ENCODE data around the gene C10orf95. TPM values are rescaled to one million over a fixed set of nuclear protein-coding genes. Genes with fewer than 3 reads are reported as not detected.

C10orf95 gene
- total RNA-seq, 1 donor from 2014 or later = not detected

DNA sequence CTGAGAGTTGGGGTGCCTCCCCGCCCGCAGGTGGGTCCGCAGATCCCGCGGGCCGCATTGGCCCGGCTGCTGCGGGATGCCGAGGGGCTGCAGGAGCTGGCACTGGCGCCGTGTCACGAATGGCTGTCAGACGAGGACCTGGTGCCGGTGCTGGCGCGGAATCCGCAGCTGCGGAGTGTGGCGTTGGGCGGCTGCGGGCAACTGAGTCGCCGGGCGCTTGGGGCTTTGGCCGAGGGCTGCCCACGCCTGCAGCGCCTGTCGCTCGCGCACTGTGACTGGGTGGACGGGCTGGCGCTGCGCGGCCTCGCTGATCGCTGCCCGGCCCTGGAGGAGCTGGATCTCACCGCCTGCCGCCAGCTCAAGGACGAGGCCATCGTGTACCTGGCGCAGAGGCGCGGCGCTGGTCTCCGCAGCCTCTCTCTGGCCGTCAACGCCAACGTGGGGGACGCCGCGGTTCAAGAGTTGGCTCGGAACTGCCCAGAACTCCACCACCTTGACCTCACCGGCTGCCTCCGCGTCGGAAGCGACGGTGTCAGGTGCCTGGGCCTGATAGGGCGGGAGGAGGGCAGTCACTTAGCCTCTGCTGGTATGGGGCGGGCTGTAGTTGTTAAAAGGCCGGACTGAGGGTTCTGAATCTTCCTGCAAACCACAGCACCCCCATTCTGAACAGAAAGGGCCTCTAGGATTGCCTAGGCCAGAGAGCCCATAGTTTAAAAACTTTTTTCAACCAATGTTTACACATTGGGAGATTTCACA lies 29.4 kb downstream of the C10orf95 start:
- intact Hi-C loops (cut with DNase I) = no loop called here
- DNase-seq (peak; percentile 60), ATAC-seq (ENCODE audit: poor library complexity) (peak; percentile 18)

DNA sequence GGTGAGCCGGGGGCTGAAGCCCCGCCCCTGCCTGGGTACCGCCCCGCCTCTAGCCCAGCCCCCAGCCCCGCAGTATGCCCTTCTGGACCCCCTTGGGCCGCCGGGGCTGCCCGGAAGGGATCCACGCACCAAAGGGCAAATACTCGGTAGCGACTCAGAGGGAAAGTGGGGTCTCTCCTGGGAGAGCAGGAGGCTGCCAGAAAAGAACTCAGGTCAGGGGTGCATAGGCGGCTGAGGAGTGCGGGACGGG lies 29.9 kb downstream of the C10orf95 start:
- no peak for ATAC-seq (ENCODE audit: poor library complexity)
- intact Hi-C loops (cut with DNase I) = no loop called here

DNA sequence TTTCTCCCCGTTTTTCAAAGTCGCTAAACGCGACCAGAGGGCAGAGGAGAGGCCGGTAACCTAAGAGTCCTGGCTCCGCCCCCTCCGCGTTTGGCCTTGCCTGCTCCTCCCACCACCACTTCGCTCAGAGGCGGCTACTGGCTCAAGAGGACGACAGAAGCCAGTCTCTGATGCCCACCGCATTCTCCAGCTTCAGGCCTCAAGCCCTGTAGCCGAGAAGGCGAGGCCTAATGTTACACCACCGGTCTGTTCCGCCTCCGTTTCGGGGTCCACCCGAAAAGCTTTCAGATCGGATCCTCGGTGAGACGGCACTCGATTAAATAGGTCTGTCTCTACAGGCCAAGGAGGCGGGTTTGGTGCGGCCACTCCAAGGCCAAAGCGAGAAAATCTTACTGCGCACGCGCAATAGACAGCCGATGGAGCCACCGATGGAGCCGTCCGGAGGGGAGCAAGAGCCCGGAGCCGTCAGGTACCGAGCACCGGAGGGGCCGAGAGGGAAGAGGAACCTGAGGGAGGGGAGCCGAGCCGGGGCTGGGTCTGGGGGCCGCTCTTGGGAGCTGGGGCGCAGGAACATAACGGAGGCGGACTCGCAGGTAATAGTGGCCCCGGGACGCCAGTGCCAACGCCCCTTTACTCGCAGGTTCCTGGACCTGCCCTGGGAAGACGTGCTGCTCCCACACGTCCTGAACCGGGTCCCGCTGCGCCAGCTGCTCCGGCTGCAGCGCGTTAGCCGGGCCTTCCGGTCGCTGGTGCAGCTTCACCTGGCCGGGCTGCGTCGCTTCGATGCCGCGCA lies 30.4 kb downstream of the C10orf95 start, which contains the start of gene FBXL15:
Gene FBXL15 (plus strand): TSS at position 123 of the 793 bp plus-strand sequence. CDS start 294 bp downstream, at position 417.
- ATAC-seq (ENCODE audit: poor library complexity) (peak; percentile 92), DNase-seq (peak; percentile 98)
- intact Hi-C loops (cut with DNase I) = no loop called here

More for the DNA sequence above, 29.9 kb downstream of the C10orf95 start:
- DNase-seq = no peak

DNA sequence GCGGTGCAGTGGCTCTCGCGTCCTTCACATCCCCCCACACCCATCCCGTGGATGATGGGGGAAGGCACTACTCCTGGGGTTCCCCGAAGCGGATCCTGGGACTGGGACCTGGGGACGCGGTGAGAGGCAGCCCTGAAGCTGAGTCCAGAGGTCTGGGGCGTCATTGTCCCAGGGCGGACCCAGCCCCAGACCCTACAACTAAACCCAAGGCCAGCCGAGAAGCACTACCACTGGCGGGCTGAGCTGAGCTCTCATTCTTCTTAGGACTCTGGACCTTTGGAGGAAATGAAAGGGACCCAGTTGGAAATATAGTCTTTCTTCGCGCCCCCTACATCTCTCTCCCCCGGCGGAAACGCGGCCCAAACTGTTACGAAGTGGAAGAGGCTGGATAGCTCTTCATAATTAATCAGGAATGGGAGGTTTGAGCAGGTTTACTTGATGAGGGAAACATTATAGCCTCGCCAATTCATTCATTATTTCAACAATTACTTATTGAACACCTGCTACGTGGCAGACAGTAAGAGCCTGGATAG lies 31.1 kb downstream of the C10orf95 start:
- ATAC-seq (ENCODE audit: poor library complexity) = no peak
- DNase-seq = no peak
- intact Hi-C loops (cut with DNase I) = no loop called here

DNA sequence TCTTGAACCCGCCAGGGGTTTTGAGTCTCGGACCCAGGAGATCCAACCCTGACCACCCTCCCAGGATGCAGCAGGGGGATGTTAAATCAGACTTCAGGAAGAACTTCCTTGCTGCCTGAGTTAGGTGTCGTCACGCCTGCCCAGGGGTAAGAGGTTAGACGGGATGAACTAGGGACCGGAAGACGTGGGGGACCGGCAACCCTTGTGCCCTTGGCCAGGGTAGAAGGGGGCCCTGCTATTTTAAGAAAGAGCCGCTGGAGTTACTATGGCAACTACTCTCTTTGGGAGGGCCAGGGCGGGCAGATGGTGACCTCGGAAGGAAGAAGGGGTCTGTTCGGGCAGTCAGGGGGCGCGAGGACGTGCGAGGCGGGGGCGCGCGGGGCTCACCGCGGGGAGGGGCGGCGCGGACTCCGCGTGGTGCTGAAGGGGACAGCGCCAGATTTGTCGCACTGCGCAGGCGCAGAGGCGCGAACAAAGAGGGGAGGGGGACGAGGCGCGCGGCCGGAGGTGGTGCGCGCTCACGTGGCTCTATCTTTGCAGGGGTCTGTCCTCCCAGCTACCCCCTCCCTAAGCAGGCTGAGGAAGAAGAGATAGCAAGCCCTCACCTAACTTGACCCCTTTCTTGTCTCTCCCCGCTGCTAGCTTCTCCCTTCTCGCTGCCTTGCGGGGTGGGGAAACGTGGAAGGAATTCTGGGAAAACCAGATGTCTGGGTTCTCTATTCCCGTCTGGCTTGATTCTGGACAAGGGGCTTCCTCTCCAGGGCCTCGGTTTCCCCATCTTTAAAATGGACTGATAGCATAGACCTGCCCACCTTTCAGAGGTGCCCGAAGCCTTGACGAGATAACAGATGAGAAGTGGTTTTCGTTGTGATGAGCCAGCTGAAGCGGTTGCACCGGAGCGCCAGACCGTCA lies 31.8 kb downstream of the C10orf95 start:
- ATAC-seq (ENCODE audit: poor library complexity) (peak; percentile 26), DNase-seq (peak; percentile 69)
- intact Hi-C loops (cut with DNase I) = no loop called here

DNA sequence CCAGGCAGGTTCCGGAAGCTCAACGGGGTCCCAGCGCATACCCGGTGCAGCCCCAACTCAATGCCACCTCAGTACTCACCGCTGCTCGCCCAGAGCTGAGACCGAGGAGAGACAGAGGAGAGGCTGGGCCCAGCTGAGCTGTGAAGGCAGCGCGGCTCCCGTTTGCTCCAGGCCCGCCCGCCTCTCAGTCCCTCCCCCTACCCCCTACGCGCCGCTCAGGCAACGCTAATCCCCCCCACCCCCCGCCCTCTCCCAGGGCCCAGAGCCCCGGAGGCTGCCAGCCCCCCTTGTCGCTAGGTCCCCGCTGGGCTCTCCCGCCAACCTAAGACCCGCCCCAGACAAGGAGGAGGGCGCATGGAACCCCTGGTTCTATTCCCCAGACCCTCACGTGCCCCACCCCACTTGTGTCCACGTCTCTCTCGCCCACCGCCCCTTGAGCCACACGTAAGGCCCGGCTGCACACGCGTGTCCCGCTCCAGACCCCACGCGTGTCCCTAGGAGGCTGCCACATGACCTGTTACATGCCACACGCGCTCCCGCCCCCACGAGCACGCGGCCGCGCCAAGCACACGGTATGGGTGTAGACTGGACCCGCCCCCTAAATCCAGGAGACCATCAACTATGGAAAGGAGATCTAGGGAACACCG lies 32.6 kb downstream of the C10orf95 start, which contains the start of gene PSD:
Gene PSD (minus strand): TSS at position 164 of the 647 bp plus-strand sequence. CDS start 1,747 bp downstream, outside the sequence.
- no peak for ATAC-seq (ENCODE audit: poor library complexity)
- intact Hi-C loops (cut with DNase I) = no loop called here
- no peak for DNase-seq

DNA sequence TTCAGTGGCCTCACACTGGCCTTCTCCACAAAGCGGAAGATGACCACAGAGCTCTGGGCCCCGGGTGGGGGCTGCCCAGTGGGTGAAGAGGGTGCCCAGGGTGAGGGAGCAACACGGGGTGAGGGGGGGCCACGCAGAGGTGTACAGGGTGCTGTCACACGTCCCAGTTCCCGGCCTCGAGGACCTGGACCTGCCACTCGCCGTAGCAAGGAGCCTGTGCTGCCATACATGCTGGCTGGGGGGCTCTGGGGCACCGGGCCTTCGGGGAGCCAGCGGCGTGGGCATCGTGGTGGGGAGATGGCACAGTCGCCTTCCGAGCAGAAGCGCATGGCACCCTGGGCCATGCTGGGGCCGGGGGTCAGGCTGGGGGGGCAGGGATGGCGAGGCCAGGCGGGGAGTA lies 34.6 kb downstream of the C10orf95 start:
- no peak for DNase-seq
- intact Hi-C loops (cut with DNase I) = no loop called here

DNA sequence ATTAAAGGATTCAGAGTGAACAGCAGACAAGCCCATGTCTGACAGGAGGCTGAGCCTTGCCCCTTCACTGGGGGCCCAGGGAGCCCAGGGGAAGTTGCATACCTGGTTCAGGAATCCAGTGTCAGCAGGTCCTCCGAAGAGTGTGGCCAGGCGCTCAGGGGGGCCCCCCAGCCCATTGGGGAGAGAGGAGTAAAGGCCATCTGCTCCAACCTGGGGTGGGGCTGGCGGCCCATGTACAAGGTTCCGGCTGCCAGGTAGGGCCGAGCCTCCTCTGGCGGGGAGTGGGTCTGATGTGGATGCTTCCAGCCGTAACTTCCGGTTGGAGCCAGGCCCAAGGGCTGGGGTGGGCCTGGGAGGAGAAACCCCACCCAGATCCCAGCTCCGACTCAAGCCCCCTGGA lies 35.1 kb downstream of the C10orf95 start:
- intact Hi-C loops (cut with DNase I) = no loop called here
- ATAC-seq (ENCODE audit: poor library complexity) (no peak), DNase-seq (no peak)

More for the DNA sequence above, 34.6 kb downstream of the C10orf95 start:
- no peak for ATAC-seq (ENCODE audit: poor library complexity)

DNA sequence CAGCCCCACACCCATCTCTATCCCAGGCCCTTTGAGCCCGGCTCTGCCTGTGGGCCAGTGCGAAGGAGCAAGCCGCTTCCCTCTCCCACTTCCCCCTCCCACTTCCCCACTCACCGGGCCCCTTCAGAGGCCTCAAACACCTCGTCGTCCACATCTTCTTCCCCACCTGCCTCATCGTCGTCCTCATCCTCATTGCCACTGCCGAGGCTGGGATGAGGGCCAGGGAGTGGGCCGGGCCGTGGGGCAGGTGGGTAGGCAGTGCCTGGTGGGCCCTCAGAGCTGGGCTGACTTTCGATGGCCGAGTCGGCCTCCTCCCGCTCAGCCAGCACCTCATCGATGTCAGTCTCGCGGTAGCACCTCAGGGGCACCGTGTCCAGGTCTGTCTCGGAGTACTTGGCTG lies 36.6 kb downstream of the C10orf95 start:
- intact Hi-C loops (cut with DNase I) = no loop called here
- no peak for ATAC-seq (ENCODE audit: poor library complexity)
- DNase-seq = peak; percentile 13

DNA sequence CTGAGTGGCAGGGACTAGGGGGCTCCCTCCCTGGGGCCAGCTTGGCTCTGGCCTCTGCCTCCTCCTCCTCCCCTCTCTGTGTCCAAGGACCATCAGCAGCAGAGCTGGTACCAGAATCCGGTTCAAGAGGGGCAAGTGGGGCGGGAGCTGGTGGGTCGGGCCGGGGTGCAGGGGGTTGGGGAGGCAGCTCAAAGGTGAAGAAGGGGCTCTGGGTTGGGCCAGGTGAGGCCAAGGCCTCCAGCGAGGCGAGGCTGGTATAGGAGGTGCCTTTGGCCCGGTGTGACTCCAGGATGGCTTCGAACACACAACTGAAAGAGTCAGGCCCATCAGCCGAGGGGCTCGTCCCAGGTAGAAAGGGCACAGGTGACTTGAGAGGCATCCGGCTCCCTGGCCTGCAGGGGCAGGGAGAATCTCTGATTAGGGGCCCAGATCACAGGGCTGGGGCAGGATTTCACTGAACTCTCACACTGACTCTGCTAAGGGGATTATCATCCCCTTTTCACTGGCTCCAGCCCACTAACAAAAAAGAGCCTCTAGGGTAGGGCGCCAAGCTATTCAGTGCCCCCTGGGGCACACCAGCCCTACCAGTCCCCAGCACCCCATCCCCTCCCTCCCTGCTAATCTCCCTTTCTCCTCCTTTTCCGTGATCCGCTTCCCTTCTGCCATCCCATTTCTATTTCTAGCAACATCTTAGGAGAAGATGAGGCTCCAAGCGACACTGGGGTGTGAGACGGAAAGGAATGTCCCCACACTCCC lies 37.4 kb downstream of the C10orf95 start:
- no peak for DNase-seq
- intact Hi-C loops (cut with DNase I) = no loop called here
- no peak for ATAC-seq (ENCODE audit: poor library complexity)

DNA sequence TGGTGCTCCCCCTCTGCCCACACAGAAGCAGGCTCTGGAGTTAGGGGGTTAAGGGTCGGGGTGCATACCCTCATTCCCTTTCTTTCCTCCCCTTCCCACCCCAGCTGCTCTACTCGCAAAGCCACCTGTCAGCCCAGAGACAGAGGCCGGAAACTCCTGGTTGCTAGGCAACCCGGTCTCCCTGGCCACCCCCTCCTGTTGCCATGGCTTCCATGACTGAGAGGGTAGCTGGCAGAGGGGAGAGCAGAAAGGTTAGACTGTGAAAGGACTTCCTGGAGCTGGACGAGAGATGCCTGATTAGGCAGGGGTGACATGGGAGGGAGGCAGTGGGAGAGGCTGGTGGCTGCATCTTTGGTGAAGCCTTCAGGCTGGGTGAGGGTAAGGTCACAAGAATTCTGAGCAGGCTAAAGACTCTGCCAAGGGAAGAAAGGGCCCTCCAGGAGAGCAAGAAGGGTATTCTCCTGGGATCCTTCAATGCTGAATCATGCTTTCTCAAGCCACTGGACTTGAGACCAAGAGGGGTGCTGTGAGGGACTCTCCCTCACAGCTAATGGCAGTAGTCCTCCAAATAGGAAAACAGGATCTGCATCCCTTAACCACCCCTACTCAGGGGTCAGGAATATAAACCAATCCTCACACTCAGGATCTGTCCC lies 38.2 kb downstream of the C10orf95 start:
- no peak for DNase-seq
- intact Hi-C loops (cut with DNase I) = no loop called here
- ATAC-seq (ENCODE audit: poor library complexity) = no peak

DNA sequence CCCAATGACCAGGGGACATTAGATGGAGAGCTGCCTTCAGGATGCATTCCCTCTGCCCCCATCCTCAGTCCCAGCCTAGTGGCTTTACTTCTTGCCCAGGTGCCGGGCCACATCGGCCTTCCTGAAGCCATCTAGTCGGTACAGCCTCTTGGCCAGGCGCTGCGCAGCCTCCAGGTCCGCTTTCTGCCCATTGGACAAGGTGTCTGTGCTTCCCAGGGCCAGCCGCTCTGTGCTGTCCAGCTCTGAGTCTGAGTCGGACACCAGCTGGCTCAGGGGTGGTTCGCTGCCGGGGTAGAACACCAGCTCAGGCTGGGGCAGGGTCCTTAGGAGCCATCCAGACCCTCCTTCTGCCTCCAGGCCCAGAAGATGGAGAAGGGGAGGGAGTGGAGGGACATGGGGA lies 39.0 kb downstream of the C10orf95 start:
- DNase-seq (no peak), ATAC-seq (ENCODE audit: poor library complexity) (no peak)
- intact Hi-C loops (cut with DNase I) = no loop called here

DNA sequence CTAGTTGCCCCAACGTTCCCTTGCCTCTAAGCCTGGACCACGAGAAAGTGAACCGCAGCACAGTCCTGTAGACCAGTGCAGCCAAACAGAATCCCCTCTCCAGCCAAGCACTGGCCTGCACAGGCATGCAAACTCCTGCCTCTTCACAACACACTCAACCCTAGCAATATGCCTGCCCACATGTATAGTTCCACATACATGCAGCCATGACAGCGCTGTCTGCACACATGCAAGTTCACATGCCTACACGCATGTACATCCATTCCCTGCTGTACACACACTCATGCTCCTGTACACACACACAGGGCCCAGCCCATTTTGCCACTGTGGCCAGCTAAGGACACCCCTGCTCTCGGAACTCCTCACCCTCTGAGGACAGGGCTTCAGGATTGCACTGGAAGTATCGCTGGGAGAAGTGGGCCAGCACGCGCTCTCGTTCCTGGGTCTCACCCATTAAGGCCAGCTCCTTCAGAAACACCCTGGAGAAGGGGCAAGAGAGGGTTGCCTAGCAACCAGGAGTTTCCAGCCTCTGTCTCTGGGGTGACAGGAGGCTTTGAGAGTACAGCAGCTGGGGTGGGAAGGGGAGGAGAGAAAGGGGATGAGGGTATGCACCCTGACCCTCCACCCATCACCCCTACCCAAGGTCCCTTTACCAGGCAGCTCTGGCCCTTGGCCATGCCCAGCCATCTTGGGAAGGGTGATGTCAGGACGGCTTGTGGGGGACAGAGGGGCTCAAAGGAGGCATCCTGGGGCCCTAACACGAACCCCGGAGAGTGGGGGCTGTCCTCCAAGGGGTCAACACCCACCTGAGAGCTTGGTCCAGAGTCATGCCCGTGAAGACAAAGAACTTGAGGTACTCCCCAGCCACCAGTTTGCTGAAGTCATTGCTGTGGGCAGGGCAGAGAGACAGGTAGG lies 39.7 kb downstream of the C10orf95 start:
- DNase-seq (no peak), ATAC-seq (ENCODE audit: poor library complexity) (no peak)

DNA sequence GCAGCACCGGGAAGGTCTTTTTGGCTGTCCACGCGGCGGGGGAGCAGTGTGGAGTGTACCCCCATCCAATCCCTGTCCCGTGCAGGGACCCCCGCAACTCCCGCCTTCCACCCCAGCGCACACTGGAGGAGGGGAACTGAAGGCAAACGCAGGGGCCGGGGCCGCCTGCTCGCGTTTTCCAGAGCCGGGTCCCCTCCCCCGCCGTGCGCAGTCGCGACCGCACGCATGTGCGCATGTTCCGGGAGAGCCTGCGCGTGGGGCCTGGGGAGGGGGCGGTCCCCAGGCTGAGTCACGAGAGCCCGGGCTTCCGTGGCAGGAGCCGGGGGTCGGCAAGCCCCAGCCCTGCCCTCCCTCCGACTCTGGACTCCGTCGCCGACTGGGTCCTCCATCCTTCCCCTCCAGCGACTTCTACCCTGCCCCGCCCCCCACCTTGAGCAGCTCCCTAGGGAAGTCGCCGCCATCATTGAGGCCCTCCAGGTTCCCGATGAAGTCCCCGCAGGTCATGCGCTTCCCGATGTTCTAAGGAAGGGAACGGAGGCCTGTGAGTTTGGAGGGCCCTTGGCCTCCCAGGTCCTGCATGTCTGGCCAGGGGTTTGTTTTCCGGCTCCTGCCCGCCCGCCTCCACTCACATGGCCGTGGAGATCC lies 40.8 kb downstream of the C10orf95 start:
- DNase-seq (no peak), ATAC-seq (ENCODE audit: poor library complexity) (peak; percentile 22)
- intact Hi-C loops (cut with DNase I) = no loop called here

More for the DNA sequence above, 39.7 kb downstream of the C10orf95 start:
- intact Hi-C loops (cut with DNase I) = no loop called here

DNA sequence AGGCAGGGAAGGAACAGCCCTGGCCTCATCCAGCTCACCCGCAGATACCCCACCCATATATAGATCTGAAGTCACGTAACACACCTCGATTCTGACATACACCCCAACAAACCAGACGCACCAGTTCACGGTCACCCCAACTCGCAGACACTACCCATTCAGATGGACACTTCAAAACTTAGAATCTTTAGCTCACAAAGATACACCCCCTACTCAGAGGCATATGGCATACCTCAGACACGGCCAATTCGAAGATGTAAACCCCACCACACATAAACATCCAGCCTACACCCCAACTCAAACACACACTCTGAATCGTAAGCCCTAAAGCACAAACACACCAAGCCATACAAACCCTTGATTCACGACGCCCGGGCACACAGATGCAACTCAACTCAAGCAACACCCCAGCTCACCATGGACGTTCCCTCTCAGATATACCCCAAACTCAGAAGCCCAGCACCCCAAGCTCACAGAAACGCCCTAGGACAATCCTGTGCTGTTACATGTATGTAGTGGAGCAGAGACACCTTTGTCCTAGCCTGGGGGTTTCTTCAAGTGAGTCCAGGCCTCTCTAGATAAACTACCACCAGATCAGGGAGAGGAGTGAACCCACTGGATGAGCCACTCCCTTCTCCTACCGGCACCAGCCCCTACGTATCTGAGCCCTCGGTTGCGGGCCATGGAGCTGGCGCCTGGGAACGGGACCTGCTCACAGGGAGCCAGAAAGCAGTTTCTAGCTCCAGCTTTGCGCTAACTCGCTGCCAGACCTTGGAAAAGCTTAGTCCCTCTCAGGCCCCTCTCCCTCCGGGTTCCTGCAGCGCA lies 41.5 kb downstream of the C10orf95 start:
- intact Hi-C loops (cut with DNase I) = no loop called here
- DNase-seq = no peak
- ATAC-seq (ENCODE audit: poor library complexity) = no peak

Measured in Right ventricle myocardium superior (tissue), 1 donor.